A673 (cell line): Measurements from ENCODE around the gene F11.

ENCODE experiments used
- CTCF ChIP-seq: fragments of 300-800, 200-600 bp; sonication (generic); conservative IDR thresholded peaks from 2 replicates; pipeline ENCODE4 v1.5.1; 2017; ENCODE audit warnings: low read depth, mild to moderate bottlenecking, antibody characterized with exemption, low read length, moderate library complexity, mixed read lengths
- EZH2 ChIP-seq: fragments of 200-600 bp; sonication (generic); IDR thresholded peaks from 2 replicates; pipeline ENCODE4 v1.6.1; 2017; ENCODE audit warnings: borderline replicate concordance, low read depth, mild to moderate bottlenecking, mixed read lengths, antibody characterized with exemption, low read length; ENCODE audit not compliant: poor library complexity, severe bottlenecking

DNA sequence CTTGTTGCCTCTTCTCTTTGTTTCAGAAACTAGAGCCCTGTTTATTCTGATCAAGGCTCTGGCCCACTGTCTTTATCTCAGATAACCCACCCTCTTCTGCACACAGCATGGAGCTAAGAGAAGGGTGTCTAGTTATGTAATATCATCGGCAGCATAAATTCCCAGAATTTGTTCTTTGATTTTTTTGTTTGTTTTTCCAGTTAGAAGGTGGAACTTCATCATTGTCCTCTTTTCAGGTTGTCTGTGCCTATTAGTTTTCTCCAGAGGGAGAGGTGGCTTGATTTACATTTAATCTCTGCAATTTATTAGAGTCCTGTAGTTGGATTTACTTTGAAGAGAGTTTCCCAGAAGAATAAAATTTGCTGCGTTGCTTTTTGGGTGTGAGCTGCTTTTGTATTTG lies 15.2 kb upstream of the F11 start:
- TF ChIP-seq EZH2 = no peak
- no peak for TF ChIP-seq CTCF
